Adrenal gland (tissue), 12 donors: ENCODE data around the gene NAA16. TPM values are rescaled to one million over a fixed set of nuclear protein-coding genes. Genes with fewer than 3 reads are reported as not detected.

Experiments
- DNase-seq, 7 donors: peaks; one replicate each; pipeline ENCODE4 v3.0.0-alpha.2; 2019 to 2020
- H3K27ac ChIP-seq, 5 donors: fragments of 200-600 bp; sonication (generic) in 4 of 5; 1 replicate in 3 of 5; 2 replicates in 2 of 5; pipeline versions ENCODE4 v1.5.1 to v1.8.0; 2016 to 2020; ENCODE audit warnings: mild to moderate bottlenecking in 1 of 5
- H3K27me3 ChIP-seq: fragments of 200-600 bp; 2 replicates; pipeline ENCODE4 v1.8.0; 2021
- H3K36me3 ChIP-seq, 2 donors: fragments of 200-600 bp; replicated peaks in 1 of 2; 1 replicate in 1 of 2; 2 replicates in 1 of 2; pipeline versions ENCODE4 v1.5.1 to v1.8.0; 2018 to 2022
- H3K4me1 ChIP-seq, 2 donors: fragments of 200-600 bp; replicated peaks in 1 of 2; 1 replicate in 1 of 2; 2 replicates in 1 of 2; pipeline versions ENCODE4 v1.5.1 to v1.8.0; 2018 to 2021
- H3K4me3 ChIP-seq, 4 donors: fragments of 200-600 bp; sonication (generic) in 3 of 4; one replicate each; pipeline ENCODE4 v1.5.1; 2016 to 2018
- H3K9me3 ChIP-seq, 3 donors: fragments of 200-600 bp; sonication (generic) in 1 of 3; replicated peaks in 1 of 3; 1 replicate in 2 of 3; 2 replicates in 1 of 3; pipeline versions ENCODE4 v1.5.1 to v1.8.0; 2016 to 2021
- CTCF ChIP-seq, 6 experiments: fragments of 450-650 bp in 4 of 6; fragments of 200-600 bp in 2 of 6; sonication (generic) in 1 of 6; IDR thresholded peaks; 1 replicate in 5 of 6; 2 replicates in 1 of 6; pipeline versions ENCODE4 v1.5.1 to v1.8.0; 2016 to 2021; ENCODE audit warnings: antibody characterized with exemption in 6 of 6, mild to moderate bottlenecking in 2 of 6, moderate library complexity in 1 of 6
- POLR2A ChIP-seq, 2 donors: fragments of 450-650 bp; IDR thresholded peaks; one replicate each; pipeline ENCODE4 v1.6.1; 2017; ENCODE audit warnings: antibody characterized with exemption in 2 of 2, mild to moderate bottlenecking in 2 of 2, moderate library complexity in 1 of 2
- WGBS, 4 donors: extraction: QIAGEN DNeasy Blood & Tissue Kit in 2 of 4; methylation state at CpG; one replicate each; pipeline versions ENCODE4 v1.1.5 to v1.1.7; 2013 to 2017; 5-methylcytosine and 5-hydroxymethylcytosine counted together
- intact Hi-C, 2 donors: fragments of 100-400 bp; cut with DNase I; formaldehyde crosslinking; loops; one replicate each; pipeline versions ENCODE4 v1.14.1 to v1.15.0; 2022 to 2023
- polyA plus RNA-seq, 3 donors: library from polyadenylated mRNA; stranded (reverse); fragments of 200-250 nt in 2 of 3; fragments of 350-450 nt in 1 of 3; fragmentation: Illumina TruSeq in 1 of 3; extraction: RNeasy Lipid Tissue Mini Kit (QIAGEN cat#74804) in 1 of 3; gene quantifications; one replicate each; pipeline ENCODE4 v1.2.3, GENCODE V29; 2013 to 2014
- total RNA-seq, 9 donors: library from RNA; depleted of rRNA in 4 of 9; stranded (reverse); fragments of >200 nt in 4 of 9; fragments of 120-200 nt in 1 of 9; fragmentation: NEBNext Ultra II Directional in 1 of 9; extraction: Animal tissue kit (Norgen Biotek cat#: 25700) in 1 of 9; gene quantifications; one replicate each; pipeline versions ENCODE4 v1.1.0 to v1.2.4, GENCODE V29; 2013 to 2023
- donor health status: healthy with polysubstance abuse.
- donor health status: Bipolar disorder and iron deficiency.
- donor health status: DM: yes; HTN: yes; CAD: no.
- donor health status: DM: no; HTN: no; CAD: no.
- donor health status: DM: no; HTN: no; CAD: no.
- donor health status: DM: yes; HTN: yes; CAD: no.

Gene NAA16
- total and polyA plus RNA-seq, 12 donors: 3.2 to 26.2 (median 16.8) TPM

- TF ChIP-seq CTCF (IDR thresholded peaks at IDR 0.05) (peak in 2 of 6 experiments; percentile 7 to 37), POLR2A (IDR thresholded peaks at IDR 0.05) (peak in 1 of 2 donors; percentile 29)
- Histone ChIP-seq H3K27ac (peak overlapping the region; percentile 77 to 95 (median 87)), H3K27me3 (no peaks in the 10 kb centered on the region), H3K4me3 (peak overlapping the region; percentile 38 to 85 (median 78)), H3K4me1 (peaks cover 0 to 25% of the 10 kb centered on the region in 2 donors), H3K9me3 (no peaks in the 10 kb centered on the region), H3K36me3 (no peaks in the 10 kb centered on the region)
- 0 to 3% (median 0%) methylated on average over 21 to 73 of the region's 73 CpGs for WGBS, 4 donors
- intact Hi-C loops: no loop called here
- DNase-seq: peak in 6 of 7 donors; percentile 28 to 59 (median 44)
Measured at GRCh38 chr13:41311406-41312175, 524 bp downstream of the NAA16 start.

- H3K27me3 ChIP-seq: no peaks in the 10 kb centered on the region
- H3K9me3 ChIP-seq: no peaks in the 10 kb centered on the region
- peaks cover 0 to 25% of the 10 kb centered on the region in 2 donors for H3K4me1 ChIP-seq
- WGBS, 4 donors: 0 to 2% (median 0%) methylated on average over 11 of the region's 11 CpGs
- peak; percentile 42 to 71 (median 55) for DNase-seq
- H3K36me3 ChIP-seq: no peaks in the 10 kb centered on the region
- peak overlapping the region; percentile 77 to 95 (median 87) for H3K27ac ChIP-seq
- intact Hi-C loops: no loop called here
- H3K4me3 ChIP-seq: peak overlapping the region; percentile 38 to 85 (median 78)
- TF ChIP-seq POLR2A (IDR thresholded peaks at IDR 0.05) (no peak), CTCF (IDR thresholded peaks at IDR 0.05) (no peak)
Measured at GRCh38 chr13:41312176-41312500, 1.1 kb downstream of the NAA16 start.

GRCh38 chr13:41313117-41313516, 2.0 kb downstream of the NAA16 start:
- H3K4me3 ChIP-seq: peak overlapping the region in 1 of 4 donors; percentile 85
- H3K9me3 ChIP-seq: no peaks in the 10 kb centered on the region
- DNase-seq: no peak
- H3K4me1 ChIP-seq: peaks cover 3 to 31% of the 10 kb centered on the region in 2 donors
- no peaks in the 10 kb centered on the region for H3K36me3 ChIP-seq
- no peak for TF ChIP-seq POLR2A (IDR thresholded peaks at IDR 0.05)
- TF ChIP-seq CTCF (IDR thresholded peaks at IDR 0.05): no peak
- no peak overlapping the region for H3K27ac ChIP-seq
- intact Hi-C loops: no loop called here
- 61 to 69% (median 67%) methylated on average over 5 of the region's 5 CpGs for WGBS, 4 donors
- H3K27me3 ChIP-seq: no peaks in the 10 kb centered on the region

GRCh38 chr13:41313659-41314197, 2.7 kb downstream of the NAA16 start:
- H3K9me3 ChIP-seq: no peaks in the 10 kb centered on the region
- no peak for DNase-seq
- no peaks in the 10 kb centered on the region for H3K27me3 ChIP-seq
- peak overlapping the region in 1 of 4 donors; percentile 85 for H3K4me3 ChIP-seq
- TF ChIP-seq POLR2A (IDR thresholded peaks at IDR 0.05) (no peak), CTCF (IDR thresholded peaks at IDR 0.05) (no peak)
- H3K36me3 ChIP-seq: no peaks in the 10 kb centered on the region
- H3K4me1 ChIP-seq: peaks cover 3 to 37% of the 10 kb centered on the region in 2 donors
- 84 to 96% (median 89%) methylated on average over 6 of the region's 6 CpGs for WGBS, 4 donors
- intact Hi-C loops: no loop called here
- H3K27ac ChIP-seq: no peak overlapping the region
